MV-4-11 (cell line): Measurements from ENCODE around the gene EPHA7.

Experiments used
- DNase-seq: peaks from one replicate; lab custom pipeline; 2025; lab: John Stamatoyannopoulos, UW

The EPHA7 gene

DNA sequence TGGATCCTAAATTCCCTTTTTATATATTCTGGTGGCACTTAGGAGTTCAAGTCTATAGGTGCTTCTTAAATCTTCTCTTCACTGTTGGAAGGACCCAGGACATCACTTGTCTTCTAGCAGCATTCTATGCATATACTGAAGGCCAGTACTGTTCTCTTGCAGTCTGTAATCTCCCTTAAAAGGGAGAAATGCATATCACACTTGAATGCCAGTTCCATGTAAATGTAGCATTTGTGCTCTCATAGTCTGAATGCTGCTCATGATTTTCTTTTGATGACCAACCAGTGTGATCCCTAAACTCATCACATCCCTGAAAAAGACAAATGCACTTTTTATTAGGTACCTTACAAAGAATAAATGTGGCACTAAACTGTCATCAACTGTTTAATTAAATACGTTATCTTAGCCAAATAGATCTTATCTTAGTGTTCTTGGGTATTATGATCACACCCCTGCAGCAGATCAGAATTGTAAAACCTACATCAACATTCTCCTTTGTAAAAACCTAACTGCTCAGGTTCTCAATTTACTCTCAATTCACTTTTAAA, 176.1 kb downstream of the EPHA7 start:
- DNase-seq, result no peak

DNA sequence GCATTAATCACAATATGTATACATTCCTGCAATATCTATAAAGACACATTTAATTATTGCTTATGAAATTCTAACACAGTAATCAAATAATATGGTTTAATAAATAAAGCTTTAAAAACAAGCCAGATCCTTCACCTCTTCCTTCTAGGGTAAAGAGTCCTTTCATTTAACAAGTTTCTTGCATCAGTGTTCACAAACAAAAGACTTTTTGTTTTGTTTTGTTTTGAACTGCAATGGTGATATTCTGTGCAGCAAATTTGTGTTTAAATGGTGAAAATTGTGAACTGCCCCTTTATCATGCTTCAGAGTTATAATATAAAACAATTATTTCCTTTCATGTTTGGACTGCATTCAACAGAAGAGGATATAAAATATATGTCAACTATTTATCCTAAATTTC, 177.3 kb downstream of the EPHA7 start:
- no peak for DNase-seq

GRCh38 chr6:93238632-93239031, 180.7 kb downstream of the EPHA7 start:
- no peak for DNase-seq

DNA sequence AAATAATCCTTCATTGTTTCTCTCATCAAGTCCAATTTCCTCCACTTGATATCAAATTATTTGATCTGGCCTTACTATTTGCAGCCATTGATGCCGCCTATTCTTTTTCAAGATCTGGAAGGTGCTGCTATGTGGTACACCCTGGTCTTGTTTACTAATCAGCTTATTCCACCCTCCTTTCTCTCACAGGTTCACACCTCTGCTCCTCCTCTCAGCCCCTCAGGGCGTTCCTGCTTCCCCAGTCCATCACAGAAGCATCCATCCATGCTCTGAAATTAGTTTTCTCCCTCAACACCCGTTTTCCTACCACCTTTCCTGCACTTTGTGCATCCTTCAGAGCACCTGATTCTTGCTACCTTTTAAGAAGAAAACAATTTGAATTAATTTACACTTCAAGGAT, 183.6 kb downstream of the EPHA7 start:
- DNase-seq, result no peak

DNA sequence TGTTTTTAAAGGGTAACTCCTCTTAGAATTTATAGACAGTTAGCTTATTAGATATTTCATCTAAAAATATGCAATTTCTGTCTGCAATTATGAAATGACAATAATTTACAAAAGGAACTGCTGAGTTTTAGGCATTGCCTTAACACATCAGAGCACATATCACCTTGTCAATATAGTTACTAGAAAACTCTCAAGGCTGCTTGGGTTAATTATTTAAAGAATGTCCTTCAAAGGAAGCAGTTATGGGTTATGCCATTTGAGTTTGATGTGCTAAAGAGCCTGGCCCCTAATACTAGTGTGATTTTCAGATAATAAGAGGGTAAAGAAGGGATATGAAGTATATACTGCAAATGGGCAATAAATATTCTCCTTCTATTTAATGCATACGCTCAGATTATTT, 192.5 kb downstream of the EPHA7 start:
- DNase-seq, result no peak

- no peak for DNase-seq
These were observed 197.1 kb downstream of the EPHA7 start for GRCh38 chr6:93222071-93222851.

DNA sequence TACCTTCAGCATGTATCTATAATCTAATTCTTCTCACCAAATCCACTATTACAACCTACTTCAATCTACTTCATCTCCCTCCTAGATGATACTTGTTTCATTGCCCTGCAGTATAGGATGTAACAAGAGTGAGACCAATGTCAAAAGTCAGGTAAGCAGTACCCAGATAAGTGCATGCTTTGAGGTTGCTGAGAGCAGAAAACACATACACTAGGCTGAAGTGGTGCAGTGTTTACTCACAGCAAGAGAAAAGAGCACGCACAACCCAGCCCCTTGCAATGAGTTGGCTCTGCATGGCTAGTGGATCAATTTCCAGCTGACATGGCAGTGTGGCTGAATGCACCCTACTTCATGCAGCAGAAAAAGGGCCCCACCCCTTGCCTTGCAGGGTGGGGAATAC, 199.9 kb downstream of the EPHA7 start:
- no peak for DNase-seq

GRCh38 chr6:93218096-93218495, 201.3 kb downstream of the EPHA7 start:
- no peak for DNase-seq

- DNase-seq, result no peak
These were observed 206.3 kb downstream of the EPHA7 start for GRCh38 chr6:93213028-93213427.

DNA sequence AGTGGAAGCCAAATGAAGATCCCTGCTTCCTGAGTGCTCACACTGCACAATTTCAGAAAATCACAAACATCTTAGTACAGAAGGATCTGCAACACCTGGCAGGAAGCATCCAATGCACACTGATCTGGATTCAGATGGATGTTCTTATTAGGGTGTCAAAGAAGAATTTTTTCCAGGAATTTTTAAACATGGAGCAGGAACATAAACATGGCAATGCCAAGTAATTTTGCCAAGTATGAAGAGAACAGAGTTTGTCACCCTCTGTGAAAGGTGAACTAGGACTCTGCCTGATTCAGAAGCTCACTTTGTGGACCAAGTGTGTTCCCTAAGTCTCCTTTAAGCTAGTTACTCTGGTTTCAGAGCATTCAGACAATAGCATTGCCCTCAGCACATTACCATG, 208.5 kb downstream of the EPHA7 start:
- DNase-seq, result no peak

- no peak for DNase-seq
These were observed 210.0 kb downstream of the EPHA7 start for GRCh38 chr6:93209358-93209757.

DNA sequence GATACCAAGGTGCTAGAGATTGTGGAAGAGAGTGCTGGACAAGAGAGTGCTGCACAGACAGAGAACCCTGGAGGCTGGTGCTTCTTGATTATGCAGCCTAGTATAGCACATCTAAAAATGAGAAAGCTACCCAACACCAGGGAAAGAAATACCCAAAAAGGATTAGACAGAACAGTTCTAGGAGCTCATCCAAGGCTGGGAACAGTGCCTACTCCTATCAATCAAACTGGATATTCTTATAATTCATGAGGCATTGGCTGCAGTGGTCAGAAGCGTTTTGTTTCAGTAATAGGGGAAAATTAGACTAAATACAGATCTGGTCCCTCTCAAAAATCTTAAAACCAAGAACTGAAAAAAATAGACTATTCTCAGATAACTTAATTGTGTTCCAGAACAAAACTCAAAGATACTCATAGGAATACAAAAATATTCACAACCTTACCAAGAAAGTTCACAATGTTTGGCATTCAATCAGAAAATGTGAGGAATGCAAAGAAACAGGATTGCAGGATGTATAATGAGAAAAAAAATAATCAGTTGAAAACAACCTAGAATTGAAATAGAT, 222.9 kb downstream of the EPHA7 start:
- no peak for DNase-seq

DNA sequence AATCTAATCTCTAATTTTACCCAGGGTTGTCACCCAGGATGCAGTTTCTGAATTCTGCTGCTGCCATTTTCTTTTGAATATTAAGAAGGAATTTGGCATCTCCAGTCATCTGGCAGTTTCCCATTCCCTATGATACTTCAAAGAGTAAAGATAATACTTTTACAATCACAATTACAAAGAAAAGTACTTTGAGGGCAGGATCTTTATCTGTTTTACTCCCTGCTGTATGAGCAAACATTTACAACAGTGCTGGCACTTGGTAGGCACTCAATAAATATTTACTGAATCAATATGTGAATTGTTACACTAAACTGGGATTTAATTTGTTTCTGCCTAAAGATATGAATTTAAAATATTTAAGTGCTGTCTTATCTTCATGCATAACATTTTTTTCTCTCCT, 224.9 kb downstream of the EPHA7 start:
- no peak for DNase-seq

- no peak for DNase-seq
These were observed 225.5 kb downstream of the EPHA7 start for GRCh38 chr6:93193868-93194267.
